Parathyroid adenoma (tissue), 2 donors: ENCODE measurements around the gene AIMP1.

Experiments used
- H2AFZ ChIP-seq: fragments of 300-600 bp; sonication (generic); one replicate; pipeline ENCODE4 v1.7.0; 2017; ENCODE audit warnings: antibody characterized with exemption, mild to moderate bottlenecking
- H3K27ac ChIP-seq: fragments of 300-600 bp; sonication (generic); one replicate; pipeline ENCODE4 v1.7.0; 2017
- H3K27me3 ChIP-seq: fragments of 300-600 bp; sonication (generic); one replicate; pipeline ENCODE4 v1.7.0; 2017; ENCODE audit warnings: low read length; ENCODE audit not compliant: control insufficient read depth, insufficient read depth
- H3K36me3 ChIP-seq: fragments of 300-600 bp; sonication (generic); one replicate; pipeline ENCODE4 v1.7.0; 2017; ENCODE audit warnings: low read length; ENCODE audit not compliant: control insufficient read depth, insufficient read depth
- H3K4me1 ChIP-seq: fragments of 300-600 bp; sonication (generic); one replicate; pipeline ENCODE4 v1.7.0; 2017; ENCODE audit warnings: control low read depth
- H3K4me2 ChIP-seq: fragments of 300-600 bp; sonication (generic); one replicate; pipeline ENCODE4 v1.7.0; 2017; ENCODE audit warnings: low read length
- H3K4me3 ChIP-seq: fragments of 300-600 bp; sonication (generic); one replicate; pipeline ENCODE4 v1.7.0; 2017; ENCODE audit warnings: low read depth, low read length
- H3K79me2 ChIP-seq: fragments of 300-600 bp; sonication (generic); one replicate; pipeline ENCODE4 v1.7.0; 2017; ENCODE audit warnings: control low read depth
- H3K9ac ChIP-seq: fragments of 300-600 bp; sonication (generic); one replicate; pipeline ENCODE4 v1.7.0; 2017; ENCODE audit warnings: mild to moderate bottlenecking
- H3K9me3 ChIP-seq: fragments of 300-600 bp; sonication (generic); one replicate; pipeline ENCODE4 v1.7.0; 2017; ENCODE audit warnings: low read length; ENCODE audit not compliant: control insufficient read depth
- TF ChIP-seq, protein P1 (sequence below): fragments of 300-600 bp; sonication (generic); IDR thresholded peaks from one replicate; pipeline ENCODE4 v1.7.0; 2017; ENCODE audit warnings: antibody characterized with exemption, mild to moderate bottlenecking
- donor health status: primary hyperparathyroidism.

Gene AIMP1

DNA sequence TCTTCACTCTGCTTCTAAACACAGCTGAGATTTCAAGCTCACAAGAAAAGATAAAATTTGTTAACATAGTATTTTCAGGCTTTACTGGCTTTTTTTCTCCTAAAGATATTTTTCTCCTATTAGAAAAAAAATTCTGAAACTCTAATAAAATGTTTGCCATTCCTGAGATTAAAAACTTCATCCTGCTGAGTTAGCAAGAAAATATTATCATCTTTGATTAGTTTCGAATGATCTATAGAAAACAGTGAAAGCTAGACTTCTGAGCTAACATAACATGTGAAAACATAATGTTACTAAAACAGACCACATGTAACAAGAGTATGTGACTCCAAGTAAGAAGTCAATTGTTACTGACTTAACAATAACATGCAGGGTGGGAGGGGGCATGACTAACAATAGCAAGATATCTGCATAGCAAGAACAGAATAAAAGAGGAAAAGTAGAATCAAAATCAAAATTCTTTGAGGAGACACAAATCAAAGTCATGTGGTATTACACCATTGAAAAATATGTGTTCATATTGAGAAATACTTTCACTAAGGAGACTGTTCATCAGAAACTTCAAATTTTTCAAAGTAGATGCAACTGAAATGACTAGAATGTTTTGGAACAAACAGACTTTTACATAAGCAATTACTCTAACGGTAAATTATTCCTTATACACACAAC lies 14.8 kb upstream of the AIMP1 start:
- Histone ChIP-seq H3K4me2 (no peak overlapping the region), H3K36me3 (no peaks in the 10 kb centered on the region), H3K9me3 (no peaks in the 10 kb centered on the region), H3K9ac (no peak overlapping the region), H2AFZ (no peak overlapping the region), H3K4me1 (no peaks in the 10 kb centered on the region), H3K27me3 (no peaks in the 10 kb centered on the region), H3K79me2 (peaks cover 8% of the 10 kb centered on the region), H3K4me3 (no peak overlapping the region), H3K27ac (no peak overlapping the region)
- TF ChIP-seq, protein P1, sequence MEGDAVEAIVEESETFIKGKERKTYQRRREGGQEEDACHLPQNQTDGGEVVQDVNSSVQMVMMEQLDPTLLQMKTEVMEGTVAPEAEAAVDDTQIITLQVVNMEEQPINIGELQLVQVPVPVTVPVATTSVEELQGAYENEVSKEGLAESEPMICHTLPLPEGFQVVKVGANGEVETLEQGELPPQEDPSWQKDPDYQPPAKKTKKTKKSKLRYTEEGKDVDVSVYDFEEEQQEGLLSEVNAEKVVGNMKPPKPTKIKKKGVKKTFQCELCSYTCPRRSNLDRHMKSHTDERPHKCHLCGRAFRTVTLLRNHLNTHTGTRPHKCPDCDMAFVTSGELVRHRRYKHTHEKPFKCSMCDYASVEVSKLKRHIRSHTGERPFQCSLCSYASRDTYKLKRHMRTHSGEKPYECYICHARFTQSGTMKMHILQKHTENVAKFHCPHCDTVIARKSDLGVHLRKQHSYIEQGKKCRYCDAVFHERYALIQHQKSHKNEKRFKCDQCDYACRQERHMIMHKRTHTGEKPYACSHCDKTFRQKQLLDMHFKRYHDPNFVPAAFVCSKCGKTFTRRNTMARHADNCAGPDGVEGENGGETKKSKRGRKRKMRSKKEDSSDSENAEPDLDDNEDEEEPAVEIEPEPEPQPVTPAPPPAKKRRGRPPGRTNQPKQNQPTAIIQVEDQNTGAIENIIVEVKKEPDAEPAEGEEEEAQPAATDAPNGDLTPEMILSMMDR, result no peak

DNA sequence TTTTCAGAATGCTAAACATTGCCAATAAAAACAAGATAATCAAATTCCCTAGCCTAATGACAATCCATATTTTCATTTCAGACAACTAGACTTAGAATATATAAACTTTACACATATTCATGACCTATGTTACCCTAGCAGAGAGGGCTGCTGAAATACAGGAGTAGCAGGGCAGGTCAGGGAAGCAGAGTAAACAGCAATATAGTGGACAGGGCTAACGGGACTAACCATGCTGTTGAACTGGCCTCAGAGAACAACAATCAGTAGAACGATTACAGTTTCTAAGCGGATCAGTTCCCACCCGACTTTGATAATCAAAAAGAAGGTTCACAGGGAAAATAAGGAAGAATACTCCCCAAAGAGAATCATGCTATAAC lies 14.3 kb upstream of the AIMP1 start:
- H3K27me3 ChIP-seq, result no peaks in the 10 kb centered on the region

DNA sequence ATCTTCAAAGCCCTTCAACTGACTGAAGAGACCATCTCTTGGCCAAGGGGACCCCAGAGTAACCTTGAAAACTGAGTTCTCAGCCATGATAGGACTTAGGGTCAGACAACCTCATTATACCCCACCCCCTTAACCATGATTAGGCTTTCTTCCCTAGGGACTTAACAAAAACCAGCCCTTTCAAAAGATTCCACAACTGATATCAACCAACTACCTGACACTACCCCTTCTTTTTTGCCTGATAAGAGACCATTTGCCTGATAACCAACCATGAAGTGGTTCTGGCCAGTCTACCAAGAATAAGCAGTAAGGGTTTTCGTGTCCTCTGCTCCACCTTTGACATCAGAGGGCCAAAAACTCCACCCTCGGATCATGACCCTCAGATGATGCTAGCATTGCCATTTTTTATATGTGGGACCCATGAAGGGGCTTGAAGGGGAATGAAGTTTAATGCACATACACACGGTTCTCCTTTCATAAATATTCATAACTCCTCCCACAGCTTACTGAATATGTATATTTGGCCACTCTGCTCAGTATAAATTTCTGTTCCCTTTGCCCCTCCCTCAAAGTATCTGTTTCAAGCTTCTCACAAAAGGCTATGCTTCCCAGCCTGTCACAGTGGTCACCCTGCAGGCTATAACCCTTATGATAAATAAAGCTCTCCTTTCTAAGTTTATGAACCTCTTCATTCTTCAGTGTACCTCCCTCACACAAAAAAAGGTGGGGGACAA lies 12.6 kb upstream of the AIMP1 start:
- H3K9me3 ChIP-seq, result no peaks in the 10 kb centered on the region
- TF ChIP-seq, protein P1, result no peak
- no peak overlapping the region for H3K4me2 ChIP-seq
- H3K9ac ChIP-seq, result no peak overlapping the region
- H3K27me3 ChIP-seq, result no peaks in the 10 kb centered on the region
- H3K4me1 ChIP-seq, result no peaks in the 10 kb centered on the region
- H2AFZ ChIP-seq, result no peak overlapping the region
- no peaks in the 10 kb centered on the region for H3K36me3 ChIP-seq
- no peak overlapping the region for H3K4me3 ChIP-seq
- H3K79me2 ChIP-seq, result peaks cover 8% of the 10 kb centered on the region
- no peak overlapping the region for H3K27ac ChIP-seq

More for the DNA sequence above, 14.3 kb upstream of the AIMP1 start:
- no peaks in the 10 kb centered on the region for H3K4me1 ChIP-seq
- H2AFZ ChIP-seq, result no peak overlapping the region
- H3K4me2 ChIP-seq, result no peak overlapping the region
- no peaks in the 10 kb centered on the region for H3K36me3 ChIP-seq
- H3K9me3 ChIP-seq, result no peaks in the 10 kb centered on the region
- H3K9ac ChIP-seq, result no peak overlapping the region
- peaks cover 8% of the 10 kb centered on the region for H3K79me2 ChIP-seq
- no peak overlapping the region for H3K27ac ChIP-seq
- TF ChIP-seq, protein P1, result no peak
- no peak overlapping the region for H3K4me3 ChIP-seq

DNA sequence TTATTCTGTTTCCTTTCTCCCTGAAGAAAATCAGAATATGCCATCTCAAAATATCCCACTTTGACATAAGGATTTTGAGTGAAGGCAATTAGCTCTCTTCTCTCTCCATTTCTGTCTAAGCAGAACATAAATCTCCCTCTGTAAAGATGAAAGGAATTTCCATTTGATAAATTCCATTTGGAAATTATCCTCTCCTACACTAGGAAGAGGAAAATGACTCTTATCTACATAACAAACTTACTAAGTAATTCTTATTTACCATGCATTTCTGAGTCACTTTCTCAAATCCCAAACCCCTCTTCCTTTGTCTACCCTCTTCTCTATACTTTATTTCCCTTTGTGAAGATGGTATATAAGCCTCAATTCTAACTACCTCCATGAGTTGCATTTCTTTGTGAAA lies 11.7 kb upstream of the AIMP1 start:
- H3K79me2 ChIP-seq, result peaks cover 11% of the 10 kb centered on the region
- H3K4me2 ChIP-seq, result no peak overlapping the region
- no peaks in the 10 kb centered on the region for H3K27me3 ChIP-seq
- no peak overlapping the region for H3K27ac ChIP-seq
- H3K9ac ChIP-seq, result no peak overlapping the region
- H3K4me3 ChIP-seq, result no peak overlapping the region
- TF ChIP-seq, protein P1, result no peak
- no peaks in the 10 kb centered on the region for H3K4me1 ChIP-seq
- H3K9me3 ChIP-seq, result no peaks in the 10 kb centered on the region
- H3K36me3 ChIP-seq, result no peaks in the 10 kb centered on the region
- no peak overlapping the region for H2AFZ ChIP-seq
